Neural cell (in vitro differentiated cells): ENCODE data around the gene S100A5.

Experiments
- EZH2 ChIP-seq: fragments of 200-600, 300-800 bp; shearing (Covaris generic), sonication (generic); IDR thresholded peaks from 2 replicates; pipeline ENCODE4 v1.6.1; 2014; ENCODE audit warnings: antibody characterized with exemption, low read length, borderline replicate concordance, mild to moderate bottlenecking; ENCODE audit not compliant: insufficient read depth, poor library complexity, severe bottlenecking
- TAF1 ChIP-seq: IDR thresholded peaks from 2 replicates; pipeline ENCODE4 v1.6.1; 2012; ENCODE audit warnings: low read depth
- TF ChIP-seq, protein P1 (sequence below): fragments of 450-650 bp; IDR thresholded peaks from 2 replicates; pipeline ENCODE4 v1.5.1; 2014; ENCODE audit warnings: antibody characterized with exemption, mild to moderate bottlenecking, moderate library complexity; ENCODE audit not compliant: poor library complexity, severe bottlenecking
- TF ChIP-seq, protein P2 (sequence below): IDR thresholded peaks from 2 replicates; pipeline ENCODE4 v1.6.1; 2012; ENCODE audit warnings: borderline replicate concordance

DNA sequence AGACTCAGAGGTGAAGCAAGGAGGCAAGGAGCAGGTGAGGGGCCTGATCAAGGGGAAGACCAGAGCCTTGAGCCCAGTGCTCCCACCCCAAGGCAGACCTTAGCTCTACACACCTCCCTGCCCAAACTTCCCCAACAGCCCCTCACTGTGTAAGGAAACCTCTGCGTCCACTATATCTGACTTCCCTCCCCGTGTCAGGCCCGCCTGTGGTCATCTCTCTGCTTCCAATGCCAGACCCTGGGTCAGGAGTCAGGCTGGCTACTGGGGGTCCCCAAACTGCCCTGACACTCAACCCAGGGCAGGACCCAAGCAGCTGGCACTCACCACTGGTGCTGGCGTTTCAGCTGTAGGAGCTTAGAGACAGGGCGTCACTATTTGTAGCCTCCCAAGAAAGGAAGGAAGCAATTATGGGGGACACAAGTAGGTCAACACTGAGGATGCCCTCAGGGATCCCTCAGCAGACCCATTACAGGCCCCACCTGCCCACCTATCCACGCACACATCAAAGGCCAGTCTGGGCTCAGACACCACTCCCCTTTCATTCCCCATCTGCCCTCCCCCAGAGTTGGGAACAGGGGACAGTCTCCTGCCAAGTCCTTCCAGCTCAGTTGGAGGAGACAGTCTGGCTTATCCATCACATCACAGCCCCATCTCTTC lies 9.1 kb upstream of the S100A5 start:
- TF ChIP-seq, protein P1, sequence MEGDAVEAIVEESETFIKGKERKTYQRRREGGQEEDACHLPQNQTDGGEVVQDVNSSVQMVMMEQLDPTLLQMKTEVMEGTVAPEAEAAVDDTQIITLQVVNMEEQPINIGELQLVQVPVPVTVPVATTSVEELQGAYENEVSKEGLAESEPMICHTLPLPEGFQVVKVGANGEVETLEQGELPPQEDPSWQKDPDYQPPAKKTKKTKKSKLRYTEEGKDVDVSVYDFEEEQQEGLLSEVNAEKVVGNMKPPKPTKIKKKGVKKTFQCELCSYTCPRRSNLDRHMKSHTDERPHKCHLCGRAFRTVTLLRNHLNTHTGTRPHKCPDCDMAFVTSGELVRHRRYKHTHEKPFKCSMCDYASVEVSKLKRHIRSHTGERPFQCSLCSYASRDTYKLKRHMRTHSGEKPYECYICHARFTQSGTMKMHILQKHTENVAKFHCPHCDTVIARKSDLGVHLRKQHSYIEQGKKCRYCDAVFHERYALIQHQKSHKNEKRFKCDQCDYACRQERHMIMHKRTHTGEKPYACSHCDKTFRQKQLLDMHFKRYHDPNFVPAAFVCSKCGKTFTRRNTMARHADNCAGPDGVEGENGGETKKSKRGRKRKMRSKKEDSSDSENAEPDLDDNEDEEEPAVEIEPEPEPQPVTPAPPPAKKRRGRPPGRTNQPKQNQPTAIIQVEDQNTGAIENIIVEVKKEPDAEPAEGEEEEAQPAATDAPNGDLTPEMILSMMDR = no peak
- TF ChIP-seq EZH2 (no peak), TAF1 (no peak)
- TF ChIP-seq, protein P2, sequence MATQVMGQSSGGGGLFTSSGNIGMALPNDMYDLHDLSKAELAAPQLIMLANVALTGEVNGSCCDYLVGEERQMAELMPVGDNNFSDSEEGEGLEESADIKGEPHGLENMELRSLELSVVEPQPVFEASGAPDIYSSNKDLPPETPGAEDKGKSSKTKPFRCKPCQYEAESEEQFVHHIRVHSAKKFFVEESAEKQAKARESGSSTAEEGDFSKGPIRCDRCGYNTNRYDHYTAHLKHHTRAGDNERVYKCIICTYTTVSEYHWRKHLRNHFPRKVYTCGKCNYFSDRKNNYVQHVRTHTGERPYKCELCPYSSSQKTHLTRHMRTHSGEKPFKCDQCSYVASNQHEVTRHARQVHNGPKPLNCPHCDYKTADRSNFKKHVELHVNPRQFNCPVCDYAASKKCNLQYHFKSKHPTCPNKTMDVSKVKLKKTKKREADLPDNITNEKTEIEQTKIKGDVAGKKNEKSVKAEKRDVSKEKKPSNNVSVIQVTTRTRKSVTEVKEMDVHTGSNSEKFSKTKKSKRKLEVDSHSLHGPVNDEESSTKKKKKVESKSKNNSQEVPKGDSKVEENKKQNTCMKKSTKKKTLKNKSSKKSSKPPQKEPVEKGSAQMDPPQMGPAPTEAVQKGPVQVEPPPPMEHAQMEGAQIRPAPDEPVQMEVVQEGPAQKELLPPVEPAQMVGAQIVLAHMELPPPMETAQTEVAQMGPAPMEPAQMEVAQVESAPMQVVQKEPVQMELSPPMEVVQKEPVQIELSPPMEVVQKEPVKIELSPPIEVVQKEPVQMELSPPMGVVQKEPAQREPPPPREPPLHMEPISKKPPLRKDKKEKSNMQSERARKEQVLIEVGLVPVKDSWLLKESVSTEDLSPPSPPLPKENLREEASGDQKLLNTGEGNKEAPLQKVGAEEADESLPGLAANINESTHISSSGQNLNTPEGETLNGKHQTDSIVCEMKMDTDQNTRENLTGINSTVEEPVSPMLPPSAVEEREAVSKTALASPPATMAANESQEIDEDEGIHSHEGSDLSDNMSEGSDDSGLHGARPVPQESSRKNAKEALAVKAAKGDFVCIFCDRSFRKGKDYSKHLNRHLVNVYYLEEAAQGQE = no peak
